GOT3 (cell line): Measurements from ENCODE around the gene ASTN1.
"Not testable (repeated sequence)": the region's sequence is repeated elsewhere in the genome, so short reads cannot be mapped to it uniquely, and the experiment has no call there.

Source experiments
- DNase-seq: peaks from one replicate; lab custom pipeline; 2025; ENCODE audit warnings: mixed read lengths; lab: John Stamatoyannopoulos, UW

The ASTN1 gene

GRCh38 chr1:177106614-177107365 is 57.7 kb downstream of the ASTN1 start:
- DNase-seq, result no peak

DNA sequence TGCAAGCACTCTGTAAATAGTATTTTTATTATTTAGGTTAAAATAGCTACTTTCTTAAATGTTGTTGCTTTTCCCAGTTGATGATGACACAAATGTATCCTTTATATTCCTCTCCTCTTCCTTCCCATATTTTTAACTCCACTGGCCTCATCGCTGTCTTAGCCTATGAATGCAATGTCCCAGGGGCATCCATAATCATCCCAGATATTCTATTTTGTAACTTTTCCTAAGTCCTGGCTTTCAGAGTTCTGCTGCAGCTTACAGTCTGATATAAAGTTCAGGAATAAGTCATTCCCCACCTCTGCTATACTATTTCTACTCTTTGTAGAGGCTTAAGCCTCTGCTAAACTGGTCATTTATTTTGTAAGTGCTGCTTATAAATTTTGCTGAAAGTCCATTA is 58.3 kb downstream of the ASTN1 start:
- DNase-seq, result no peak

DNA sequence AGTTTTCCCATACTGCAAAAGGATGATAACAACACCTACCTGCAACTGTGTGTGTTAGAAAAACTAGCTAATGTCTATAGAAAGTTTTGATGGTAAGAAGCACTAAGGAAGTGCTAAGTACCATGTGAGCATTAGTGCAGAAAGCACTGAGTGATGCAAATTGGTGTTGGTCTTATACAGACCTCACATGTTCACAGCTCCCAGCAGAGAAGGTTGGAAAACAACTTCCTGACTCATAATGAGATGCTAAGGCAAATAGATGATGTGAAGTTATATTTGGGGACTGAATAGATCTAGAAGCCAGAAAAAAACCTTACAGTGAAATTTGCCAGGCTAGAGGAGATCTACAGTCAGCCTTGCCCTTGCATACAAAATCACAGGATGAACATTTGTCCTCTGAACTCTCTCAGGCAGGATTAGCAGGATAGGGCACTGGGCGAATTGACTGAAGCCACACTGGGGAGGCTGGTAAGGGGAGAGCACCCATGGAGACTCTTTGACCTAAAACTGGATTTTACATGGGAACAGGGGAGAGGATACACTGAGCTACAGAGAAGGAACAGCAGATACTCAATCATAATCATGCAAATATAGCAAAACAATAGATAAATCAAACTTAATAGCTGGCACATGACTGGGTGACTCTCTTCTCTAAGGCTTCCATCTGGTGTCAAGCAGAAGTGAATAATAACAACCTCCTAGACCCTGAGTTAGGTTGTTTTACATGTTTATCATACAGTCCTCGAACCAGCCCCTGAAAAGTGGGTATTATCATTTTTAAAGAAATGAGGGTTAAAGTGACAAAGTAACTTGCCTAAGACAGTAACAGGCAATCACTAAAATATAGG is 61.3 kb downstream of the ASTN1 start:
- no peak for DNase-seq

GRCh38 chr1:177092001-177092400 is 72.5 kb downstream of the ASTN1 start:
- DNase-seq, result no peak

DNA sequence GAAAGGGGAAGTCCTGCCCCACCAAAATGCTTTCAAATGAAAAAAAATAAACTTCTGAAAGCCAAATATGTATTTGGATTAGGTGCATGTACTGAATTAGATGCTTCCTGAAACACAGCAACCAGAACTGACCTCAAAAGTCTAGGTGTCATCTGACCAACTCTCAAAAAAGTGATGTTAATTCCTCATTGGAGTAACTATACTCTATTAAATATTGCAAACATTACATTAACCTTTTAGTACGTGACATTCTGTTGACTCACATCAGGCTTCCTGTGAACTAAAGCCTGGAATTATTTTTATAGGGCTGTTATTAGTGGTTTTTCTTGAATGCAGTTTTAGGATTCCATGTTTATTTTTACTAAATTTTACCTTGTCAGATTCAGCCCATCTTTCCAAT is 73.5 kb downstream of the ASTN1 start:
- no peak for DNase-seq

GRCh38 chr1:177088966-177089365 is 75.5 kb downstream of the ASTN1 start:
- no peak for DNase-seq

DNA sequence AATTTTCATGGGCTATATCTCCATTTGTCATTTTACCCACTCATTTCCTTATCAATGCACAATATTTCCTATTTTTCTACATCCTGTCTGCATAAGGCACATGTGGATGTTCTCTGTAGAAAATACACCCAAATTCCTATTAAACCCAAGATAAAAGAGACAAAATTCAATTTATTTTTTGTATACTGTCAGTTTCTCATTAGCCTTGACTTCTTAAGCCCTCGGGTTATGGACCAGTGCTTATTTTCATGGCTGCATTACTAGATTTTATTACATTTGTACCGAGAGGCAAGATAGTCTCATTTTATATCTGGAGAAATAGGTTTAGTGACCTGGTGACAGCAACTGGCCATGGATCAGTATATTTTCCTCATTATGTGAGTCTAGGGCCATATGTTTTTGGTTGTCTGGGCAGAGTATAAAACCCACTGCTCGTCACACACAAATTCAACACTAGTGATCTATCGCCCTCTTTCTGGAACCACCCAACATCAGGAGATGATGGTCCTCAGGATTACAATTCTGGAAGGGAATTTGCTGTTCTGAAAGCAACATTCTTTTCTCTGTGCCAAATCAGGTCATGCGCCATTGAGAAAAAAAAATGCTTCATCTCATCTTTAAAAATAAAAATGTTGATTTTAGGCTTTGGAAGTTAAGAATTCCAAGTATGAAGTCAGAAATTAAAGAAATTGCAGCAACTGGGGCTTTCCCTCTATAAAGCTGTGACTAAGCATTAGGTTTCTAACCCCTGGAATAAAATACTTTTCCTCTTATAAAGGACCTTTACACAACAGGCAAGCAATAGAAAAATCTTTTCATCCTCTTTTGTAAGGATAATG is 81.4 kb downstream of the ASTN1 start:
- no peak for DNase-seq

- DNase-seq, result no peak
Observed at GRCh38 chr1:177080564-177080963, 83.9 kb downstream of the ASTN1 start.

GRCh38 chr1:177077734-177078499 is 86.6 kb downstream of the ASTN1 start:
- no peak for DNase-seq

DNA sequence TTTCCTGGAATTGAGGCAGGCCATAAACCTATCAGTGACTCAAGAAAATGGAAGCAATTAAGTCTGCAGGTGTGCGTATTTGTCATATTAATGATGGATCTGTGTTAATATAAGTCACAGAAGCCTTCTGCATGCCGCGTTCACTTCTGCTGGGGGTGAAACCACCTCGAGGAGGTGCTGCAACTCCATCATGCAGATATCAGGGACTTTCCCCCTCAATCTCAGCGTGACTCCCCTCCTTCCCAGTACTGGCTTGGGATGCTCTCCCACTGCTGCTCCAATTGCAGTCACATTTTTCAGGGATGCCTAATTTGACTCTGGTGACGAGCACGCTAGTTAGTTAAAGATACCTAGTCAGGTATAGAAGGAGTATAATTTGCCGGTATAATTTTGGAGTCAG is 87.5 kb downstream of the ASTN1 start:
- no peak for DNase-seq

- DNase-seq, result not testable (repeated sequence)
Observed at GRCh38 chr1:177074811-177075210, 89.7 kb downstream of the ASTN1 start.

DNA sequence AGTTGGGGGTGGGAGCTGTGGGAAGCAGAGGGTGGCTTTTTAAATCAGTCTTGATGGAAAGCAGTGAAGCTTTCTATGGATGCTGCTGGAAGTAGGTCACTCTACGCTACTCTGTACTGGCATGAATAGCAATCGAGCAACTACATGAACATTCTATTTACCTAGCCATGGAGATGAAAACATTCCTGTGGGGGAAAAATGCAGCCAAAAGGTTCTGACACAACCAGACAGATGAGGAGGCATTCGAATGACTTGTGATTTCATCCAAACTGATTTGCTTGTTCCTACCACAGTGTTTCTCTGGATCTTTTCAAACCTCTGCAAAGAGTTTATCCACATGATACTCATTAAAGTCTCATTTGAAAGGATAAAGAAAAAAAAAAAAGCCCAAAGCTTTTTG is 95.0 kb downstream of the ASTN1 start:
- no peak for DNase-seq

GRCh38 chr1:177067752-177068410 is 96.6 kb downstream of the ASTN1 start:
- no peak for DNase-seq

GRCh38 chr1:177065430-177065829 is 99.1 kb downstream of the ASTN1 start:
- DNase-seq, result no peak

- DNase-seq, result no peak
Observed at GRCh38 chr1:177063648-177064047, 100.9 kb downstream of the ASTN1 start.

DNA sequence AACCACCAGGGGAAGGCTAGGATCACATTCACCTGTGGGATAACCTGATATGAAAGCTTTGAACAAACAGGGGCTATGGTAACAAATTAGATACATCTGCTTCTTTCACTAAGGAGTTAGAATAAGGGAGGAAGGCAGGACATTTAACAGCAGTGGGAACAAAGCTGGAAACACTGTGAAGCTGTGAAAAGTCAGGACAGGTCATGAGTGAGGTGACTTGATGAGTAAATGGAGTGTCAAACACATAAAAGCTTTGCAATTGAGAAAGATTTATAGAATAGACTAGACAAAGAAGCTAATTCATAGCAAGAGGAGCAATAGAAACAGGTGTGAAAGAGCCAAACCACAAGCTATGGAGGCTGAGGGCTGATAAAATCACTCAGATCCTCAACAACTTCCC is 110.0 kb downstream of the ASTN1 start:
- DNase-seq, result no peak

DNA sequence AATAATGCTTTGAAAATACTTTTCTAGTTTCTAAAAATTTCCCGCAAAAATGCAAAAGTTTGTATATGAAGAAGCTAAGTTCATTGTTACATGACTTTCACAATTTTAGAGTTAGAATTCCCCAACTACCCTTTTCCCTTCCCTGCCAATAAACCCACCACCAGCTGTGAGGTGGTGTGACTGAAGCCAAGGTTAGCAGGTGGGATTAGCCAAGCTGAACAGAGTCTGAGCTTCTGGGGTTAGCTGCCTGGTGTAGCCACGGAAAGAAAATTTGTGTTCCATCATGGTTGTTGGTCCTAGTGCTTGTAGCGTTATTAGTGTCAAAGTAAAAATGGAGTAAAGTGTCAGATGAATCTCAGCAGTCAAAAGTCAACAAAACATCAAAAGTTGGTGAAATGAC is 110.9 kb downstream of the ASTN1 start:
- DNase-seq, result no peak

DNA sequence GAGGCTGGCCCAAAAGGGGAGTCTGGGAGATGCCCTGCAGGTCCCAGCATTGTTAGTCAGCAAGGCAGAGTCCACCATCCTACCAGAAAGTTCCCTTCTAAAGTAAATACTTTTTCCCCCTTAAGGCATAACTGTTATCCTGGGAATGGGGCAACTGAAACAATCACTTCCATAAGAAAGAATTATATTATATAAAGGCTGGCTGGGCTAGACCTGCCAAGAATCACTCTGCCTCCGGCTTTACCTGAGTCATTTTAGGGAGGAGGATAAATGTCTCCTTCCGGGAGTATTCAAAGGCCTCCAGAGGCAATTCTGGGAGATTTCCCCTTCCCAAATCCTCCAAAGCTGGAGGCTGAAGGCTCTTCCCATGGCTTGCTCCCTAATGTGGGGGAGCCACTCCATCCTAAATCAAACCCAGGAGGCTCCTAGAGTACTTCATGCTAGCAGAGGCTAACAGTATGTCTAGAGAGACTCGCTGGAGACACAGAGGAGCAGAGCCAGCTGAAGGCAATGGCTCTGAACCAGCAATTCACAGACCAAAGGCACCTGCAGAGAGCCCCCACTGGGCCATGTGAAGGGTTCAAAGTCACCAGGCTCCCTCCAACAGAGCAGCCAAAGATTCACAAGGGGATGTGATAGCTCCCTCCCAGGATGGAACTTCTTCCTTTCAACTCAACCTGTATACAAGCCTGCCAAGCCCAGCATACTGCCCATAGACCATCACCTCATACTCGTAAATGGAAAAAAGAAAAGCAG is 116.0 kb downstream of the ASTN1 start:
- no peak for DNase-seq

GRCh38 chr1:177045151-177045550 is 119.4 kb downstream of the ASTN1 start:
- no peak for DNase-seq

DNA sequence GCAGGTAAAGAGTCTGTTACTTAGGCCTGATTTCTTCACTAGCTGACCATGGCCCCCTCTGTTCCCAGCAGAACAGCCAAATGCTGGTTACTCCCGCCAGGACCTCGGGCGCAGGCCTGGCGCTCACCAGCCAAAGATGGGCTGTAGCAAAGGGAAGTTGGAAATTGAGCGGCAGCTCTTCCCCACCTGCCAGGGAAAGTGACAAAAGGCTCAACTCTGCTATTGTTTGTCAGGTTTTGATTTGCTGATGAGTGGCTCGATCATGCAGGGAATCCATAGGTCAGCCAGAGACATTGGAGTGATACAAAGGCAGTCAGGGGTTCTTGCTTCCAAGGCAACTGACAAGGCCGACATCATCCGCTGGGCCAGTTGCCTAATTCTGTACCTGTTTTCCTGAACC is 120.1 kb downstream of the ASTN1 start:
- DNase-seq, result no peak
